H1 (cell line): ENCODE results near the gene INSYN1. TPM values are rescaled to one million over a fixed set of nuclear protein-coding genes. Genes with fewer than 3 reads are reported as not detected.

Experiments
- CHD7 ChIP-seq: fragments of 300-600 bp; sonication (generic); IDR thresholded peaks from 2 replicates; pipeline ENCODE4 v1.7.1; 2012; ENCODE audit warnings: low read length, moderate library complexity, mild to moderate bottlenecking, inconsistent platforms; ENCODE audit not compliant: insufficient replicate concordance
- GABPA ChIP-seq: IDR thresholded peaks from 2 replicates; pipeline ENCODE4 v1.6.1; 2011; ENCODE audit warnings: mild to moderate bottlenecking, low read length, moderate library complexity, borderline replicate concordance; ENCODE audit not compliant: insufficient read depth
- MAX ChIP-seq: IDR thresholded peaks from 2 replicates; pipeline ENCODE4 v1.6.1; 2012; ENCODE audit warnings: inconsistent platforms
- TAF7 ChIP-seq: optimal IDR thresholded peaks from 2 replicates; pipeline ENCODE3; 2011; ENCODE audit warnings: low read depth, mild to moderate bottlenecking, inconsistent platforms, low read length, moderate library complexity, borderline replicate concordance
- polyA plus RNA-seq, 7 experiments: library from polyadenylated mRNA; depleted of rRNA in 3 of 7; stranded (reverse) in 5 of 7; unstranded in 2 of 7; fragments of >200 nt in 5 of 7; fragments of 200-250 nt in 2 of 7; gene quantifications; 1 replicate in 5 of 7; 2 replicates in 1 of 7; 4 replicates in 1 of 7; pipeline versions ENCODE4 v1.2.1 to v1.2.3, GENCODE V29; 2011 to 2013; ENCODE audit warnings: missing spikeins in 2 of 7, mixed read lengths in 2 of 7
- total RNA-seq: library from RNA; stranded (reverse); fragmentation: NEBNext Ultra II Directional; extraction: Animal tissue kit (Norgen Biotek cat#: 25700); gene quantifications from 2 replicates; pipeline ENCODE4 v1.2.1, GENCODE V29; 2021

The INSYN1 gene
- total and polyA plus RNA-seq, 2 of the 8 experiments (the other 6 are each of a cell fraction or from before 2014, with no cell fraction given) = 7.2 to 10.2 TPM

GRCh38 chr15:73765778-73766177 lies 12.6 kb upstream of the INSYN1 start (continued):
- TF ChIP-seq TAF7 (no peak), MAX (no peak), CHD7 (no peak), GABPA (no peak)
